HepG2 (cell line): ENCODE data around the gene ZBTB22. TPM values are rescaled to one million over a fixed set of nuclear protein-coding genes. Genes with fewer than 3 reads are reported as not detected.

Source experiments
- BCL6 ChIP-seq: IDR thresholded peaks from 2 replicates; pipeline ENCODE4 v1.6.1; 2016; ENCODE audit warnings: missing genetic modification reagents, missing compliant biosample characterization
- CHCHD3 ChIP-seq: sonication (generic); formaldehyde crosslinking; IDR thresholded peaks from 2 replicates; pipeline ENCODE4 v1.8.0; 2022; ENCODE audit warnings: mild to moderate bottlenecking, missing genetic modification reagents, moderate library complexity
- MTA1 ChIP-seq: sonication (generic); formaldehyde crosslinking; IDR thresholded peaks from 2 replicates; pipeline ENCODE4 v1.4.0; 2020; ENCODE audit warnings: missing genetic modification reagents, mild to moderate bottlenecking, borderline replicate concordance
- NR3C1 ChIP-seq: sonication (generic); formaldehyde crosslinking; IDR thresholded peaks from 2 replicates; pipeline ENCODE4 v1.4.0; 2020; ENCODE audit warnings: missing genetic modification reagents
- PHF5A ChIP-seq: IDR thresholded peaks from one replicate; pipeline ENCODE4 v1.6.1; 2018; ENCODE audit warnings: low read depth, missing genetic modification reagents; ENCODE audit not compliant: unreplicated experiment
- RBM22 ChIP-seq: fragments of 200-400 bp; formaldehyde crosslinking; optimal IDR thresholded peaks from 2 replicates; pipeline ENCODE3; 2017; ENCODE audit warnings: mild to moderate bottlenecking, low read length, moderate library complexity
- RFX1 ChIP-seq: fragments of 450-650 bp; IDR thresholded peaks from 2 replicates; pipeline ENCODE4 v1.6.1; 2017
- TERF1 ChIP-seq: sonication (generic); formaldehyde crosslinking; IDR thresholded peaks from 2 replicates; pipeline ENCODE4 v1.8.0; 2022; ENCODE audit warnings: mild to moderate bottlenecking, missing genetic modification reagents, moderate library complexity
- ZFX ChIP-seq: sonication (generic); formaldehyde crosslinking; IDR thresholded peaks from 2 replicates; pipeline ENCODE4 v1.4.0; 2020; ENCODE audit warnings: mild to moderate bottlenecking, low read depth, missing genetic modification reagents, moderate library complexity
- ZNF234 ChIP-seq: sonication (generic); formaldehyde crosslinking; conservative IDR thresholded peaks from 2 replicates; pipeline ENCODE4 v1.5.1; 2020; ENCODE audit warnings: mild to moderate bottlenecking, missing genetic modification reagents
- ZNF274 ChIP-seq: sonication (generic); formaldehyde crosslinking; IDR thresholded peaks from 2 replicates; pipeline ENCODE4 v1.5.1; 2020; ENCODE audit warnings: mild to moderate bottlenecking, missing genetic modification reagents
- ZNF276 ChIP-seq: sonication (generic); formaldehyde crosslinking; IDR thresholded peaks from 2 replicates; pipeline ENCODE4 v1.4.0; 2020; ENCODE audit warnings: mild to moderate bottlenecking, low read depth, missing genetic modification reagents
- ZNF318 ChIP-seq: sonication (generic); formaldehyde crosslinking; IDR thresholded peaks from 2 replicates; pipeline ENCODE4 v1.4.0; 2020; ENCODE audit warnings: mild to moderate bottlenecking, missing genetic modification reagents
- ZNF513 ChIP-seq: sonication (generic); formaldehyde crosslinking; conservative IDR thresholded peaks from 2 replicates; pipeline ENCODE4 v1.5.0; 2020; ENCODE audit warnings: missing genetic modification reagents
- ZNF674 ChIP-seq: sonication (generic); formaldehyde crosslinking; IDR thresholded peaks from 2 replicates; pipeline ENCODE4 v1.5.0; 2020; ENCODE audit warnings: low read depth, mild to moderate bottlenecking, missing genetic modification reagents
- ZNF75D ChIP-seq: sonication (generic); formaldehyde crosslinking; IDR thresholded peaks from 2 replicates; pipeline ENCODE4 v1.8.1; 2023; ENCODE audit warnings: missing genetic modification reagents, mild to moderate bottlenecking, borderline replicate concordance
- polyA plus RNA-seq, 8 experiments: library from polyadenylated mRNA; depleted of rRNA in 3 of 8; stranded (reverse) in 7 of 8; unstranded in 1 of 8; fragments of >200 nt; fragmentation: Illumina TruSeq in 4 of 8; extraction: Trizol in 4 of 8; gene quantifications; 2 replicates each; pipeline versions ENCODE4 v1.2.1 to v1.2.3, GENCODE V29; 2011 to 2016; ENCODE audit warnings: low read depth in 4 of 8, missing spikeins in 1 of 8, mixed read lengths in 1 of 8; ENCODE audit not compliant: insufficient read depth in 1 of 8
- total RNA-seq, 5 experiments: library from RNA; depleted of rRNA; stranded (reverse); fragments of >200 nt; fragmentation: Illumina TruSeq; extraction: Trizol; gene quantifications; 2 replicates each; pipeline ENCODE4 v1.2.3, GENCODE V29; 2016; ENCODE audit warnings: low read depth in 1 of 5

Gene ZBTB22
- total and polyA plus RNA-seq, 2 of the 13 experiments (the other 11 are each of a cell fraction or from before 2014, with no cell fraction given) = 8.0 to 10.6 TPM

GRCh38 chr6:33271468-33272274 is 45.9 kb downstream of the ZBTB22 start, which contains the start of the genes RPS18 and VPS52 (continued):
- TF ChIP-seq ZNF513 (CRISPR knock-in tag) (no peak; the same call in 1 of the 2 replicates), ZNF75D (no peak), ZNF234 (CRISPR knock-in tag) (peak; percentile 91), NR3C1 (CRISPR knock-in tag) (0 out of 2 replicates have a peak, but pooled peaks have one; percentile 5), BCL6 (CRISPR knock-in tag) (peak; percentile 57), TERF1 (CRISPR knock-in tag) (0 out of 2 replicates have a peak, but pooled peaks have one; percentile 27), RFX1 (no peak), ZNF276 (no peak; the same call in none of the 2 replicates), PHF5A (CRISPR knock-in tag) (peak; percentile 67), ZNF674 (peak; percentile 69; the same call in 1 of the 2 replicates), ZNF318 (0 out of 2 replicates have a peak, but pooled peaks have one; percentile 21), MTA1 (CRISPR knock-in tag) (peak; percentile 48; the same call in 1 of the 2 replicates), RBM22 (peak; percentile 71), ZNF274 (CRISPR knock-in tag) (peak; percentile 93), ZFX (CRISPR knock-in tag) (peak; percentile 98), CHCHD3 (CRISPR knock-in tag) (no peak)
